H1 (cell line): ENCODE results near the gene SMARCA2. TPM values are rescaled to one million over a fixed set of nuclear protein-coding genes. Genes with fewer than 3 reads are reported as not detected.

Experiments used
- CTCF ChIA-PET: fragments of 300-600 bp; sonication (Branson Sonifier 250); formaldehyde crosslinking; loops from one replicate; lab custom pipeline; 2021; ENCODE audit not compliant: partially characterized antibody; lab: Charles Lee
- POLR2A ChIA-PET: fragments of 300-600 bp; sonication (Branson Sonifier 250); formaldehyde crosslinking; loops from one replicate; lab custom pipeline; 2021; ENCODE audit warnings: inconsistent platforms; ENCODE audit not compliant: partially characterized antibody; lab: Charles Lee
- DNase-seq, 2 experiments: peaks; one replicate each; pipeline versions ENCODE4 v3.0.0 to v3.0.0-alpha.2; 2010 to 2022; ENCODE audit warnings: low spot score in 2 of 2, low read depth in 1 of 2, mixed read lengths in 1 of 2
- FAIRE-seq: peaks from 2 replicates; lab custom pipeline; 2011; peaks lifted over from hg19 to GRCh38; lab: Jason Lieb, UNC
- H2AFZ ChIP-seq: 2 replicates; pipeline ENCODE4 v1.8.1; 2012; ENCODE audit warnings: low read length, inconsistent platforms
- H2AK5ac ChIP-seq: 2 replicates; pipeline ENCODE4 v1.6.1; 2013; ENCODE audit warnings: low read depth, low read length
- H2BK120ac ChIP-seq: replicated peaks from 2 replicates; pipeline ENCODE3; 2013; ENCODE audit warnings: low read depth, low read length, inconsistent platforms
- H2BK12ac ChIP-seq: 2 replicates; pipeline ENCODE4 v1.6.1; 2013; ENCODE audit warnings: low read depth, low read length
- H2BK15ac ChIP-seq: 2 replicates; pipeline ENCODE4 v1.6.1; 2013; ENCODE audit warnings: low read length
- H2BK20ac ChIP-seq: 2 replicates; pipeline ENCODE4 v1.6.1; 2013; ENCODE audit warnings: low read length
- H2BK5ac ChIP-seq: 2 replicates; pipeline ENCODE4 v1.6.1; 2013; ENCODE audit warnings: low read depth, low read length
- H3K14ac ChIP-seq: 2 replicates; pipeline ENCODE4 v1.6.1; 2013; ENCODE audit warnings: inconsistent platforms; ENCODE audit not compliant: insufficient read length
- H3K18ac ChIP-seq: 2 replicates; pipeline ENCODE4 v1.6.1; 2013; ENCODE audit warnings: low read length; ENCODE audit errors: extremely low read depth
- H3K23ac ChIP-seq: 2 replicates; pipeline ENCODE4 v1.6.1; 2013; ENCODE audit warnings: inconsistent platforms; ENCODE audit not compliant: insufficient read length
- H3K23me2 ChIP-seq: 2 replicates; pipeline ENCODE4 v1.6.1; 2013; ENCODE audit warnings: low read depth, low read length
- H3K27ac ChIP-seq: 2 replicates; pipeline ENCODE4 v1.6.1; 2011; ENCODE audit warnings: low read depth, low read length, inconsistent platforms
- H3K27me3 ChIP-seq, 4 experiments: replicated peaks in 1 of 4; 1 replicate in 1 of 4; 2 replicates in 3 of 4; pipeline versions ENCODE4 v1.6.1 to v1.8.1; 2011 to 2013; ENCODE audit warnings: low read length in 3 of 4, mild to moderate bottlenecking in 3 of 4, inconsistent platforms in 2 of 4, mixed read lengths in 2 of 4, moderate library complexity in 1 of 4; ENCODE audit not compliant: control insufficient read depth in 3 of 4, insufficient read depth in 3 of 4; ENCODE audit errors: extremely low read depth in 1 of 4
- H3K36me3 ChIP-seq, 4 experiments: 2 replicates each; pipeline versions ENCODE4 v1.6.1 to v1.8.1; 2011 to 2013; ENCODE audit warnings: mild to moderate bottlenecking in 4 of 4, low read length in 3 of 4, moderate library complexity in 2 of 4, control low read depth in 1 of 4, inconsistent platforms in 1 of 4; ENCODE audit not compliant: insufficient read depth in 4 of 4, control insufficient read depth in 2 of 4
- H3K4ac ChIP-seq: replicated peaks from 2 replicates; pipeline ENCODE3; 2013; ENCODE audit warnings: low read length, low read depth, mixed read lengths, inconsistent platforms; ENCODE audit not compliant: insufficient read length
- H3K4me1 ChIP-seq, 4 experiments: replicated peaks in 1 of 4; 1 replicate in 1 of 4; 2 replicates in 3 of 4; pipeline versions ENCODE4 v1.6.1 to v1.8.1; 2011 to 2013; ENCODE audit warnings: low read length in 3 of 4, inconsistent platforms in 2 of 4, mixed read lengths in 1 of 4; ENCODE audit not compliant: insufficient read depth in 4 of 4, control insufficient read depth in 3 of 4
- H3K4me2 ChIP-seq, 2 experiments: 2 replicates each; pipeline versions ENCODE4 v1.6.1 to v1.8.1; 2011 to 2013; ENCODE audit warnings: low read depth in 2 of 2, low read length in 2 of 2, control low read depth in 1 of 2, inconsistent platforms in 1 of 2, mild to moderate bottlenecking in 1 of 2; ENCODE audit not compliant: insufficient read depth in 1 of 2
- H3K4me3 ChIP-seq, 4 experiments: fragments of 200-600, 300-600 bp in 1 of 4; sonication (generic), shearing (Covaris generic), sonication (Bioruptor Twin) in 1 of 4; 2 replicates each; pipeline versions ENCODE4 v1.5.1 to v1.8.1; 2011 to 2016; ENCODE audit warnings: low read length in 4 of 4, low read depth in 3 of 4, control low read depth in 2 of 4, inconsistent platforms in 2 of 4, mild to moderate bottlenecking in 2 of 4, mixed read lengths in 1 of 4, moderate library complexity in 1 of 4; ENCODE audit not compliant: insufficient read depth in 2 of 4; ENCODE audit errors: extremely low read depth in 1 of 4
- H3K56ac ChIP-seq: replicated peaks from 2 replicates; pipeline ENCODE3; 2013; ENCODE audit warnings: low read depth, mild to moderate bottlenecking, mixed read lengths, low read length, inconsistent platforms; ENCODE audit not compliant: insufficient read length
- H3K79me1 ChIP-seq: 2 replicates; pipeline ENCODE4 v1.6.1; 2013; ENCODE audit warnings: low read depth, low read length, control low read depth
- H3K79me2 ChIP-seq, 2 experiments: 2 replicates each; pipeline versions ENCODE4 v1.6.1 to v1.8.1; 2012 to 2013; ENCODE audit warnings: low read length in 2 of 2, mild to moderate bottlenecking in 2 of 2, inconsistent platforms in 1 of 2; ENCODE audit not compliant: insufficient read depth in 2 of 2, control insufficient read depth in 1 of 2
- H3K9ac ChIP-seq, 4 experiments: replicated peaks in 1 of 4; 1 replicate in 1 of 4; 2 replicates in 3 of 4; pipeline versions ENCODE4 v1.6.1 to v1.8.1; 2011 to 2013; ENCODE audit warnings: low read depth in 3 of 4, low read length in 3 of 4, control low read depth in 2 of 4, mild to moderate bottlenecking in 2 of 4, moderate library complexity in 2 of 4, inconsistent platforms in 1 of 4; ENCODE audit errors: extremely low read depth in 1 of 4
- H3K9me3 ChIP-seq, 2 experiments: 2 replicates each; pipeline versions ENCODE4 v1.6.1 to v1.8.1; 2012 to 2013; ENCODE audit warnings: mild to moderate bottlenecking in 2 of 2, moderate library complexity in 2 of 2, control low read depth in 1 of 2, inconsistent platforms in 1 of 2, low read depth in 1 of 2, low read length in 1 of 2, mixed read lengths in 1 of 2; ENCODE audit not compliant: insufficient read depth in 2 of 2
- H4K20me1 ChIP-seq, 2 experiments: replicated peaks in 1 of 2; 2 replicates each; pipeline versions ENCODE3 to v1.8.1; 2011 to 2013; ENCODE audit warnings: inconsistent platforms in 2 of 2, low read length in 2 of 2, mild to moderate bottlenecking in 1 of 2; ENCODE audit not compliant: insufficient read depth in 2 of 2, control insufficient read depth in 1 of 2
- H4K5ac ChIP-seq: 2 replicates; pipeline ENCODE4 v1.6.1; 2013; ENCODE audit warnings: low read length, low read depth, mixed read lengths, inconsistent platforms; ENCODE audit not compliant: insufficient read length
- H4K8ac ChIP-seq: 2 replicates; pipeline ENCODE4 v1.8.0; 2013; ENCODE audit warnings: mild to moderate bottlenecking, moderate library complexity, low read length, inconsistent platforms; ENCODE audit not compliant: insufficient read depth; ENCODE audit errors: extremely low read depth
- H4K91ac ChIP-seq: replicated peaks from 2 replicates; pipeline ENCODE3; 2013; ENCODE audit warnings: low read length, mixed read lengths, inconsistent platforms; ENCODE audit not compliant: insufficient read length
- BACH1 ChIP-seq: IDR thresholded peaks from 2 replicates; pipeline ENCODE4 v1.6.1; 2012; ENCODE audit warnings: low read length, improper control_type of control experiment
- EZH2 ChIP-seq: fragments of 200-600 bp; sonication (generic); IDR thresholded peaks from 2 replicates; pipeline ENCODE4 v1.7.1; 2012; ENCODE audit warnings: low read depth, mild to moderate bottlenecking, moderate library complexity, low read length, inconsistent platforms; ENCODE audit not compliant: severe bottlenecking
- RFX5 ChIP-seq: IDR thresholded peaks from 2 replicates; pipeline ENCODE4 v1.6.1; 2011; ENCODE audit warnings: low read depth, low read length, improper control_type of control experiment, borderline replicate concordance
- RNF2 ChIP-seq: fragments of 200-900, 300-1000 bp; sonication (generic); IDR thresholded peaks from 2 replicates; pipeline ENCODE4 v1.7.1; 2016; ENCODE audit warnings: borderline replicate concordance, low read depth, mild to moderate bottlenecking, antibody characterized with exemption, low read length; ENCODE audit not compliant: poor library complexity, severe bottlenecking; ENCODE audit errors: missing control alignments
- RXRA ChIP-seq: IDR thresholded peaks from 2 replicates; pipeline ENCODE4 v1.6.1; 2011; ENCODE audit warnings: low read depth, mild to moderate bottlenecking, low read length, moderate library complexity; ENCODE audit not compliant: insufficient read depth
- SIX5 ChIP-seq: IDR thresholded peaks from 2 replicates; pipeline ENCODE4 v1.6.1; 2011; ENCODE audit warnings: mild to moderate bottlenecking, low read depth, low read length
- ZNF274 ChIP-seq: IDR thresholded peaks from 2 replicates; pipeline ENCODE4 v1.7.0; 2012; ENCODE audit warnings: low read length, borderline replicate concordance; ENCODE audit errors: extremely low read depth
- WGBS, 2 experiments: shearing (Covaris generic) in 1 of 2; methylation state at CpG; one replicate each; pipeline versions ENCODE4 v1.1.6 to v1.1.7; 2013 to 2015; ENCODE audit warnings: low lambda C conversion rate in 2 of 2, mixed read lengths in 2 of 2, inconsistent platforms in 1 of 2, low coverage in 1 of 2, missing lambda C conversion rate in 1 of 2; ENCODE audit not compliant: insufficient replicate concordance in 2 of 2, insufficient coverage in 1 of 2, insufficient read length in 1 of 2; ENCODE audit errors: extremely low coverage in 1 of 2, missing lambda C conversion rate in 1 of 2; 5-methylcytosine and 5-hydroxymethylcytosine counted together
- polyA plus RNA-seq, 7 experiments: library from polyadenylated mRNA; depleted of rRNA in 3 of 7; stranded (reverse) in 5 of 7; unstranded in 2 of 7; fragments of >200 nt in 5 of 7; fragments of 200-250 nt in 2 of 7; gene quantifications; 1 replicate in 5 of 7; 2 replicates in 1 of 7; 4 replicates in 1 of 7; pipeline versions ENCODE4 v1.2.1 to v1.2.3, GENCODE V29; 2011 to 2013; ENCODE audit warnings: missing spikeins in 2 of 7, mixed read lengths in 2 of 7
- total RNA-seq: library from RNA; stranded (reverse); fragmentation: NEBNext Ultra II Directional; extraction: Animal tissue kit (Norgen Biotek cat#: 25700); gene quantifications from 2 replicates; pipeline ENCODE4 v1.2.1, GENCODE V29; 2021

Gene SMARCA2
- total and polyA plus RNA-seq, 2 of the 8 experiments (the other 6 are each of a cell fraction or from before 2014, with no cell fraction given) = 6.3 to 21.7 TPM

DNA sequence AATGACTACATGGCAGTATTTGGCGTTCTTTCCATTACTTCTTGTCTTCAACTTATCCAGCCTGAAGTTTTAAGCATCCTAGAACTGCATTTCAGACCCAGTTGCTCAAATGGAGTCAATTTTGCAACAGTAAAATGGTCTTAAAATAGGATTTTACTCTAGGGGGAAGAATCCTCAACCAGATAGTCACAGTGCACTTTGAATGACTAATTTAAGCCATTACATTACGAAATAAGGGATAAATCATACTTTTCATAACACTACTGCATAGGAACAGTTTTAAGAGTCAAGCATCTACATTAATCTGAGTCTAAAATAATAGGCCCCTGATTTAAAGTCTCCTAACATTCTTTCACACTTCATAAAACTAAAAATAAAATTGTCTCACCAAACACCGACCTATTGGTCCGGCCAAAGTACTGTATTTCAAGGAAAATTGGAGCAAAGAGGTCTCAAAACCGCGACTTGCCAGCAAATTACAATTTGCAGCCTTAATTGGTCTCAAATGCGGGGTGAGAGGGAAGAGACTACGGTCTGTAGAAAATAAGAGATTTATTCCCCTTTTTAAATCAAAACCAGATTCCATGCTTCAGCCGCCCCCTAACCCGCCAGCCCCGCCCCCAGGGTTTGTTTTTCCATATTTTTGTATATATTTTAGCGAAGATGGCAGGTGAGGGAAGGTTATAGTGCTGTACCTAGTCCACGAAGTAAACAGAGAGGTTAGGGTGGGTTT, 1.2 kb upstream of the SMARCA2 start:
- Histone ChIP-seq H3K18ac (no peak overlapping the region), H3K27me3 (peaks cover 5 to 47% (median 39%) of the 10 kb centered on the region in 4 experiments), H3K23me2 (peaks cover 35% of the 10 kb centered on the region; the same call in 1 of the 2 replicates), H2BK5ac (no peak overlapping the region), H3K56ac (no peak overlapping the region), H3K4me3 (peak overlapping the region; percentile 54 to 84 (median 72); a peak in 7 of 8 replicates), H4K8ac (no peak overlapping the region), H3K9ac (no peak overlapping the region), H2BK120ac (no peak overlapping the region), H3K4ac (no peak overlapping the region), H3K36me3 (no peaks in the 10 kb centered on the region), H3K9me3 (no peaks in the 10 kb centered on the region), H4K20me1 (peaks cover 0 to 3% of the 10 kb centered on the region in 2 experiments), H3K79me2 (no peaks in the 10 kb centered on the region), H2BK12ac (no peak overlapping the region), H3K4me2 (peak overlapping the region; percentile 91 to 98), H4K5ac (no peak overlapping the region), H3K27ac (no peak overlapping the region), H3K14ac (no peak overlapping the region), H3K79me1 (no peaks in the 10 kb centered on the region), H4K91ac (no peak overlapping the region), H2BK20ac (no peak overlapping the region), H2BK15ac (no peak overlapping the region), H3K4me1 (peaks cover 4 to 11% (median 6%) of the 10 kb centered on the region in 4 experiments; a peak in 6 of 7 replicates), H2AFZ (no peak overlapping the region; the same call in 1 of the 2 replicates), H2AK5ac (no peak overlapping the region), H3K23ac (no peak overlapping the region)
- ChIA-PET CTCF (interaction anchor here (0.7 to 1.2 kb wide), 3 partner anchors 14 to 72 kb away, joined by 3 to 4 read pairs (median 3); no protein-coding TSS in a partner anchor), POLR2A (interaction anchor here (0.9 to 1.9 kb wide), 3 partner anchors 13 to 60 kb away, joined by 3 to 7 read pairs (median 7); no protein-coding TSS in a partner anchor)
- TF ChIP-seq BACH1 (no peak), RFX5 (no peak), SIX5 (no peak), RXRA (no peak), ZNF274 (no peak), EZH2 (peak; percentile 38), RNF2 (no peak)
- FAIRE-seq (no peak), DNase-seq (no peak)
- WGBS, 2 experiments = 38% methylated on average over 13 of the region's 13 CpGs; no CpG with 5 or more reads in 1 of the 2 experiments
